ENCODE results near the gene CRYL1.

The CRYL1 gene

DNA sequence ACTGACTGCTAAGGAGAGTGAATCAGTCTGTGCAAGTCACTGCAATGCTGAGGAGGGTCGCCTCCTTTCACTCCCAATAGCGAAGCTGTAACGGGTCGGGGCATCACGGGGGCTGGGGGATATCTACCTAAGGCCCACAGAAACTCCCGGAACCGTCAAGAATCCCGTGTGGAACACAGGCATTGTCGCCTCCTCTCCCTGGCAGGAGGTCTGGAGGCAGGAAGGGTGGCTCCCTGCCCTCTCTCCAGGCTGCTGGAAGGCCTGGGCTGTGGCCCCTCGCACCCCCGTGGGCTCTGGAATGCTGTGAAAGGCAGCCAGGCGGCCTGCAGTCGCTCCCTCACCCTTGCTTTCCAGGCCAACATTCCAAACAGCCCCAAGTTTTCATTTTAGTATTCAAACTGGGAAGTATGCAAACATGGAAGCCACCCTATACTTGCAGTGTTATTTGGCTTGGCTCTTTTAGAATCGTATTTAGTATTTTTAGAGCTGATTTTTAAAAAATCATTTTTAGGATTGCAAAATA, 109.4 kb downstream of the CRYL1 start:
- no peak for DNase-seq

- no peak for DNase-seq
These were observed 110.0 kb downstream of the CRYL1 start for GRCh38 chr13:20415694-20416107.

GRCh38 chr13:20415306-20415679, 110.4 kb downstream of the CRYL1 start:
- DNase-seq, result no peak

DNA sequence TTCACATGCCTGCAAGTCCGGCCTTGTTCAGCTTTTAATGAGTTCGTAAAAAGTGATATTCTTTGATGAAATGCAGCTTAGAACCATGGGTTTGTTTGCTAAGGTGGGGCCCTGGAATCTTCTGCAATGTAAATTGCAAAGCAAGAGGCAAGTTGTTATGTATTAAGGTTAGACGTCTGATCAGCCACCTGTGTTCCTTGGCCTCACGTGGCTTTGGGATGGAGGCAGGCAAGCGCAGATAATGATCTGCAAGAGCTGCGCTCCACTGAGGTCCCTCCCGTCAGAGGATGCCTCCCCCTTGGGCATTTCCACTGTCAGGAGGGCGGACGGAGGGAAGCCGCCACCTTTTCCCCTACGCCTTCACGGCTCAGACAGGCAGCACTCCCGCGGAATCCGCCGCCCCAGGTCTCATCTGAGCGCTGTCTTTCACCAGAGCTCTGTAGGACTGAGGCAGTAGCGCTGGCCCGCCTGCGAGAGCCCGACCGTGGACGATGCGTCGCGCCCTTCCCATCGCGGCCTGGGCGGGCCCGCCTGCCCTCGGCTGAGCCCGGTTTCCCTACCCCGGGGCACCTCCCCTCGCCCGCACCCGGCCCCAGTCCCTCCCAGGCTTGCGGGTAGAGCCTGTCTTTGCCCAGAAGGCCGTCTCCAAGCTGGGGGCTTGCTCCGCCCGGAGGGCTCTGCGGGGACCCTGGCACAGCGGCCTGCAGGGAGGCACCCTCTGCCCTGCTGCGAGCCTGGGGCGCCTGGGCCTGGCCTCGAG, 110.9 kb downstream of the CRYL1 start:
- no peak for DNase-seq

DNA sequence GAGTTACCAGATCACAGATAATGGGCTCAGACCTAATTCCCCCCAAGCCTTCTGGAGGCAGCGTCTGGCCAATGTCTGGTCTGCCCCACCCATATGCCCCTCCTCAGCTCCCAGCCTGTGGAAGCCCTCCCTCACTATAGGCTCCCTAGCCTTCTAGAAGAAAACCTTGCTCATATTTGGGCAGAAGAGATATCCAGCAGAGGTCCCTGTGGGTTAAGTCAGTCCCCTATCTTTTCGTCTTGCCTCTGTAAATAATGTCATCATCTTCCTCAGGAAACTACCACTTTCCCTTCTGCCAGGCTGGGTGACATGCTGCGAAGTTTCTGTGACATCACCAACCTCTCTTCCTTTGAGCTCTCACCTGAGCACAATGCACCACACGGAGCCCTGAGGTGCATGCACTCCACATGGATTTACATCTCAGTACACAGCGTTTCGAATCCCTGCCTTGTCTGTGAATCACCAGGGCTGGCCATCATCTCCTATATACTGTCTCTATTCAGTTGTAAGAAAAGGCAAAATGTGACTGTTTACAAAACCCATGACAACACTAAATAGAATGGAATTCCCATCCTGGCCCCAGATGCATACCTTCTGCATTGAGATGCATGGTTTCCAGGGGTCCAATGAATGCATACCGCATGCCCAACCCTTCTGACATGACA, 112.8 kb downstream of the CRYL1 start:
- DNase-seq, result no peak

- DNase-seq, result no peak
These were observed 113.9 kb downstream of the CRYL1 start for GRCh38 chr13:20411638-20412342.

- DNase-seq, result no peak
These were observed 114.9 kb downstream of the CRYL1 start for GRCh38 chr13:20410726-20411125.

GRCh38 chr13:20408181-20408580, 117.5 kb downstream of the CRYL1 start:
- DNase-seq, result no peak

GRCh38 chr13:20407759-20408158, 117.9 kb downstream of the CRYL1 start:
- no peak for DNase-seq

DNA sequence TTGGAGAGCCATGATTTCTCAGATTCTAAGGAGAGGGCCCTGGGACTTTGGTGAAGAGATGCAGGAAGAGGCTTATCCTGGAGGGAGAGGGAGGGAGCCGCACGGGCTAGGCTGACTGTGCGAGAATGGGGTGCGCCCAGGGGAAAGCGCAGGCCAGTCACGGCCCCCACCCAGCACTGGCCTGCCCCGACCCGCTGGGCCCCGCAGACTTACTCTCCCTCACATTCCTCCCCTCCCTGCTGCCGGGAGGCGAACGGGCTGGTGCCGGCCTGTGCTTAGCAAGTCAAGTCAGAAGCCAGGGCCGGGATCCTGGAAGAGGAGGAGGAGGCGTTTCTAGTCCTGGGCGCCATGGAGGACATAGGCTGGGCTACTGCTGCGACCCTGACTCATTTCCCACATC, 120.0 kb downstream of the CRYL1 start:
- no peak for DNase-seq

DNA sequence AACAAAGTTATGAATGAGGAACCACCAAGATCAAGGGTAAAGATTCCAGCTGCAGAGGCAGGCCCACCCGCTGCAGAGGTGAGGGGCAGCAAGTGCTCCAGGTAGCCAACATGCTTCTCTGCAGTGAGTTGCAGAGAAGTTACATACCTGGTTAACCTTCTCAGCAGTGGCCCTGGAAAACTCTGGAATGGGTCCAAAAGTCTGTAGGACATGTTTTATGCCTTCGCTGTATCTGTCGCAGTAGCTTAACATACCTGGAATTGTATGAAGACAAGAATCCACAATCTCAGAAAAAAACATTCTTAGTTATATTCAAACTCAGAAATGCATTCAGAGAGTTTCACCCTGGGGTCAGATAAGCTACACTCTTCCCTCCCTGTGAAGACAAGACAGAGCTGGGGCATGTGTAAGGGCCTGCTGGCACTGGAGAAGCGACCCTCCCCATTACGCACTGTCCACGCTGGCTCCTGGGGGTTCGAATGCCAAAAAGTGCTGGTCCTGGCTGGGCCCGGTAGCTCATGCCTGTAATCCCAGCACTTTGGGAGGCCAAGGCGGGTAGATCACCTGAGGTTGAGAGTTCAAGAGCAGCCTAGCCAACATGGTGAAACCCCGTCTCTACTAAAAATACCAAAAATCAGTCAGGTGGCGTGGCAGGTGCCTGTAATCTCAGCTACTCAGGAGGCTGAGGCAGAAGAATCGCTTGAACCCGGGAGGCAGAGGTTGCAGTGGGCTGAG, 121.0 kb downstream of the CRYL1 start:
- DNase-seq, result no peak

- no peak for DNase-seq
These were observed 121.8 kb downstream of the CRYL1 start for GRCh38 chr13:20403826-20404225.

DNA sequence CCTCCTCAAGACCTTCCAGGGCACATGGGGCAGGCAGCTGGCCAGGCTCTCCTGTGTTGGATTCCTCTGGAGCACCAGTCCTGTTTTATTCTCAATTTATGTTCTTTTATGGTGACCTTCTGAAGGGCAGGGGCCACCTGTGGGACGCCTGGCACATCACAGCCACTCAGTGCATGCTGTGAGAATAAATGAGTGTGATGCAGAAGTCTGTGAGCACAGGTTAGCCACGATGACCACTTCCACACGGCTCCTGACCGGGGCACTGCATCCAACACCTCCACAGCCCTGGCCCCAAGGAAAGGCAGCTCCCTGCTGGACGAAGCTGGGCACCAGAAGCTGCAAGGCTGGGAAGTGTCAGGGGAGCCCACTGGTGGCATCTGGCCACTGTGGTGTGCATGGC, 122.8 kb downstream of the CRYL1 start:
- no peak for DNase-seq

DNA sequence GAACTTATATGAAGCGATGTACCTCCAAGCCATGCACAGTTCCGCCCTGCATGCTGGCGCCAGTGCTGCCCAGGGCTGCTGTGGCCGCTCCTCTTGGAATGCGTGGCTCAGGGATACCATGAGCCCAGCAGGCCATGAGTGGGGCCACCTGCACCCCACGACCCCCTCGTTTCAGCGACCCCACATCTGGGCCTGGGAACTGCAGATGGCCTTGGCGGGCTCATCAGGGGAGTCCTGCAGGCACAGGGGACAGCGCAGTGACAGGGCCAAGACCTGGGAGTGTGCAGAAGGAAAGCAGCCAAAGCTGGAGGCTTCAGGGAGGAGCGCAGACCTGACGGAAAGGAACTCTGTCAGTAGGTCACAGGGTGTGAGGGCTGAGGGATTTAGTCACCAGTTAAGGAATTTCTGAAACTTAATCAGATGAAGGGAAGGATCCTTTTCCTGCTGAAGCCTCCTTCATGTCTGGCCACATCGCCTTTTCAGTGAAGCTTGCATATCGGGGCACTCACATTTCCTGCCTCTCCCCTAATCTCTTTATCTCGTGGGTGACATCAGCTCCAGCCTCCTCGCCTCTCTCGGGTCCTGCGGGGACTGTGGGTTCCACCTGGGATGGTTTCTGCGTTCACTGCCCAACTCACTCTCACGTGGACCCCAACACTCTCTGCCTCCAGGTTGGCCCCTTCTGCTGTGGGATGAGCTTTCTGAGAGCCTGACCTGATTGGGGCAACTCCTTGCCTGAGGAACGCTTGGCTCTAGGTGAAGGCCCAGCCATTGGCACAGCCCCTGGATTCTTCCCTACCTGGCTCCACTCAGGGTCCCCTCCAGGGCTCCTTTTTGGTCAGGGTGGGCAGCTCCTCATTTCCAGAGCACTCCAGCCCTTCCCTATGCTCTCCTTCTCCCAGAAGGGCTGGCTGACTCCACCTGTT, 123.5 kb downstream of the CRYL1 start:
- no peak for DNase-seq

GRCh38 chr13:20401531-20401930, 124.1 kb downstream of the CRYL1 start:
- no peak for DNase-seq

- no peak for DNase-seq
These were observed 124.9 kb downstream of the CRYL1 start for GRCh38 chr13:20400774-20401173.

DNA sequence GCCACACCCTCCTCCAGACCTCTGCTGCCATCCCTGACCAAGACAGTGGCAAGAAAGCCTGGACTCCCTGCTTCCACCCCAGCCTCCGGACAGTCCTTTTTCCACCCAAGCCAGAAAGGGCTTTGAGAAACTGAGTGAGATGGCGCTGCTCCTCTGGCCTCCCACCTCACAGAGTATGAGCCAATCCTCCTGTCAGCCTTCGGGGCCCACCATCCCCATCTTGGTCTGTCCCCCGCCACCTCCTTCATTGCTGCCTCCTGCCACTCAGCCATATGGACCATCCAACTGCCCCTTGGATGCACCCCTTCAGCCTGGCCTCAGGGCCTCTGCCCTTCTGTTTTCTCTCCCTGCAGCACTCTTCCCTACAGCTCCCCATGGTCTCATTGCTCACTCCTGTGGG, 125.7 kb downstream of the CRYL1 start:
- no peak for DNase-seq

- no peak for DNase-seq
These were observed 126.1 kb downstream of the CRYL1 start for GRCh38 chr13:20399515-20399914.

DNA sequence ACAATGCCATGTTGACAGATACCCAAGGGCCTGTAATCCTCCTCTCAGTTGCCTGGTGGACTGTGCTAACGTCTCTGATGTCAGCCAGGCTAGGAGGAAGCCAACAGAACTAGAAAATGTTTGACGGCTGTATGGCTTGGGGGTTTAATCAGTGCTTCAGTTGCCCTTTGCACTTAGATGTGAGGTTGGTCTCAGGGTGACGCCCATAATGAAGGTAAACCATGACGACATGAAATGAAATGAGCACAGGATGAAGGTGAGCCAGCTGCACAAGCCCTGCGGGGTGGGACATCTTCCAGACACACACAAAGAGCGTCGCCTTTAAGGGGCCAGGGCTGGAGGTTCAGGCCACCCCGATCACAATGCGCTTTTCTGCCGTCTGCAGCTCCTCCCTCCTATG, 127.2 kb downstream of the CRYL1 start:
- DNase-seq, result no peak

DNA sequence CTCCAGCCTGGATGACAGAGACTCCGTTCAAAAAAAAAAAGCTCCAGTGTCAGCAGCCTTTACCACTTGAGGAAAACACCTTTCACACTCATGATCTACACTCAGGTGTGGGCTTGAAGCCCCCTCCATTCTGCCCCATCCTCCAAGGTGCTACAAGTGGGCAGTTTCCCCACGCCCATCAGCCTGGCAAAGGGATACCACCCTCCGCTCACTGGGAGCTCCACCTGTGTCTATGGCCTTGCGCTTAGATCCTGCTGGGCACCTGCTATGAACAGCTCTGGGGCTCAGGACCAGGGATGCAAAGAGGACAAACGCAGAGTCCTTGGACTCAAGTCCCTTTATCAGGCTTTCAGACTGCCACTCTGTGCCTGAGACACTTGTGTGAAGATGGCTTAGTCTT, 127.8 kb downstream of the CRYL1 start:
- DNase-seq, result no peak

DNA sequence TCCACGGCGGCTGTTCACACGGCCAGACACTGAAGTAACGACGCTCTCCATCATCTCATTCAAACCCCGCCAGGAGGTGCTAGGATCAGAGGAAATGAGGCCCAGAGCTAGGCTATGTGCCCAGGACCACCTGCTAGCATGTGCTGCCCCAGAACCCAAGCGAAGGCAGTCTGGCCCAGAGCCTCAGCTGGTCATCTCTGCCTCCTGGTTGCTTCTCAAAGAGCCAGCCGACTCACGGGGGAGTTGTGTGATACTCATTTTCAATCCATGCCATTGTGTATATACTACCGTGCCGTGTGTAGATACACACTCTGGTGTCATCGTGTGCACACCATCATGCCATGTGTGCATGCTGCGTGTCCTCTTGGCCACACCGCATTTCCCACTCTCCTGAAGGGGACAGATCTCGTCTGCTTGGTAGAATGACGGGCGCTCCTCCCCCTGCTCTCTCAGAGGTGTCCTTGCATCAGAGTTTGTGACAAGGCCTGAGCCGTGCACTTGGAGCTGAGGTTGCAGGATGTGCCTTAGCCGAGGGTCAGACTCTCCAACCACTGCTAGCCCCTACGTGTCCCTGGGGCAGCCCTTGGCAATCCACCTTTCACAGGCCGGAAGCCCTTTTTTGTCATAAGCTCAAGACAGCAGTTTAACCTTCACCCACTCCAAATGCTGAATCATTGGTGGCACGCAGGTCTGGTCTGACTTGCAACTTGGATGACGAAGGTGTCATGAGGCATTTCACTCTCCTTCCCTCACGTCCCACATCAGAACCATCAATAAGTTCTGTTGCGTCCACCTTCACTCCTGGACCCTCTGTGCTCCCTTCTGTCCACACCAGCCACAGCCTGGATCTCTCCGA, 130.4 kb downstream of the CRYL1 start:
- DNase-seq, result no peak

Measured in activated CD4-positive, alpha-beta T cell treated with anti-CD3 and anti-CD28 coated beads, Interleukin-2, amount 50 U/mL, for 1 hour (primary cell).